NB4 (cell line): ENCODE results near the gene LY86.

ENCODE experiments used
- MAX ChIP-seq: IDR thresholded peaks from 2 replicates; pipeline ENCODE4 v1.6.1; 2011; ENCODE audit warnings: low read depth, low read length
- TF ChIP-seq, protein P1 (sequence below): IDR thresholded peaks from one replicate; pipeline ENCODE4 v1.5.1; 2012; ENCODE audit warnings: low read depth, low read length

DNA sequence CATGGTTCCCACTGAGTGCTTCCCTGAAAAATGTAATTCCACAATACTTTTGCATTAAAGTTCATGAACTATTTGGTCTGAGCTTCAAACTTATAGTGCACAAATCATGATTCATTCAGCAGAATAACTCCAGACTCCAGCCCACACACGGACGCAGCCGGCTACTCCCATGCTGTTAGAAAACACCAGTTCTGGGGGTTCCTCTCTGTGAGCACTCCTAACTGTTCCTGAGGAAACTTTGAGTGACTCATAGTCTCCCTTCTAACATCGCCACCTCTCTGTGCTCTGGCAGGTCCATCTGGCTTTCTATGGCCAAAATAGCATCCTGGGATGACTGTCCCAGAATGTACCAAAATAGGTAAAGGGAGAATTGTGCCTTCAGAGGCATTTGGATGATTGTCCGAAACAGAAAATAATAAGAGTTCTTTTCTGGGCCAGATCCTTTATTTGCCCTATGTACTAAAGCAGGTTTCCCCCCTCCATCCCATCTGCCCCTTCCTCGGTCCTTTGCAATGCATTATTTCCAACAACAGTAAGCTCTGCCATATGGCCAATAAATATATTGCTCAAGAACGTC is 32.3 kb upstream of the LY86 start:
- TF ChIP-seq, protein P1, sequence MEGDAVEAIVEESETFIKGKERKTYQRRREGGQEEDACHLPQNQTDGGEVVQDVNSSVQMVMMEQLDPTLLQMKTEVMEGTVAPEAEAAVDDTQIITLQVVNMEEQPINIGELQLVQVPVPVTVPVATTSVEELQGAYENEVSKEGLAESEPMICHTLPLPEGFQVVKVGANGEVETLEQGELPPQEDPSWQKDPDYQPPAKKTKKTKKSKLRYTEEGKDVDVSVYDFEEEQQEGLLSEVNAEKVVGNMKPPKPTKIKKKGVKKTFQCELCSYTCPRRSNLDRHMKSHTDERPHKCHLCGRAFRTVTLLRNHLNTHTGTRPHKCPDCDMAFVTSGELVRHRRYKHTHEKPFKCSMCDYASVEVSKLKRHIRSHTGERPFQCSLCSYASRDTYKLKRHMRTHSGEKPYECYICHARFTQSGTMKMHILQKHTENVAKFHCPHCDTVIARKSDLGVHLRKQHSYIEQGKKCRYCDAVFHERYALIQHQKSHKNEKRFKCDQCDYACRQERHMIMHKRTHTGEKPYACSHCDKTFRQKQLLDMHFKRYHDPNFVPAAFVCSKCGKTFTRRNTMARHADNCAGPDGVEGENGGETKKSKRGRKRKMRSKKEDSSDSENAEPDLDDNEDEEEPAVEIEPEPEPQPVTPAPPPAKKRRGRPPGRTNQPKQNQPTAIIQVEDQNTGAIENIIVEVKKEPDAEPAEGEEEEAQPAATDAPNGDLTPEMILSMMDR, result no peak
- TF ChIP-seq MAX, result peak; percentile 59
